GM12873 (cell line): ENCODE results near the gene ELK3.

ENCODE experiments used
- CTCF ChIP-seq: IDR thresholded peaks from 2 replicates; pipeline ENCODE4 v1.5.1; 2012; ENCODE audit warnings: low read depth, mild to moderate bottlenecking, moderate library complexity, low read length, control low read depth; ENCODE audit not compliant: insufficient read depth; ENCODE audit errors: missing control alignments

ELK3 gene

GRCh38 chr12:96265400-96265799, 71.2 kb downstream of the ELK3 start:
- TF ChIP-seq CTCF = no peak

GRCh38 chr12:96265836-96266235, 71.7 kb downstream of the ELK3 start:
- TF ChIP-seq CTCF = no peak

- TF ChIP-seq CTCF = no peak
Observed at GRCh38 chr12:96266238-96266637, 72.1 kb downstream of the ELK3 start.

- TF ChIP-seq CTCF = no peak
Observed at GRCh38 chr12:96271469-96272199, 77.5 kb downstream of the ELK3 start.

- no peak for TF ChIP-seq CTCF
Observed at GRCh38 chr12:96274331-96274730, 80.2 kb downstream of the ELK3 start.

GRCh38 chr12:96285158-96285557, 91.0 kb downstream of the ELK3 start:
- TF ChIP-seq CTCF = no peak

GRCh38 chr12:96289067-96289466, 94.9 kb downstream of the ELK3 start:
- no peak for TF ChIP-seq CTCF
